GM18505 (cell line): ENCODE data around the gene ADGRF5.

Source experiments
- ATAC-seq: cut with Tn5 transposase; IDR thresholded peaks from one replicate; pipeline ENCODE4 v1.9.1; 2021; ENCODE audit not compliant: unreplicated experiment
- POLR2A ChIP-seq: IDR thresholded peaks from 4 replicates; pipeline ENCODE4 v1.6.1; 2011; ENCODE audit warnings: borderline replicate concordance; ENCODE audit not compliant: insufficient read depth, insufficient read length; ENCODE audit errors: extremely low read depth

ADGRF5 gene

DNA sequence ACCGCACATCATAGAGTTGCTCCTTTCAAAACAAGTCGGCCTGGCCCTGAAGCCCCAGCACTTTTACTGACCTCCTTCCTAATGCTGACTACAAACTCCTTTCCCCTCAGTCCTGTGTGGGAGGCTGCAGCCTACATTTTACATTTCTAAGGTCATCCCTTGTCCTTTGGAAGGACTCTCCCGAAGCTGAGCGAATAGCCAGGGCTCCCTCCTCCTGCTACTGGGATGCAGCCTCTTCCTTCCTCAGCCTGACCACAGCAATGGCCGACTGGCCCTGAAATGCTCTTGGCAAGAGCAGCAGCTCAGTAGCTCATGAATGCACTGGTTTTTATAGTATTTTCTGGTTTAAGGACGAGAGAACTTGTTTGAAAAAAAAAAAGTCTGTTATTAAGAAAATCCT is 679 bp downstream of the ADGRF5 start:
- no peak for TF ChIP-seq POLR2A
- ATAC-seq = no peak

DNA sequence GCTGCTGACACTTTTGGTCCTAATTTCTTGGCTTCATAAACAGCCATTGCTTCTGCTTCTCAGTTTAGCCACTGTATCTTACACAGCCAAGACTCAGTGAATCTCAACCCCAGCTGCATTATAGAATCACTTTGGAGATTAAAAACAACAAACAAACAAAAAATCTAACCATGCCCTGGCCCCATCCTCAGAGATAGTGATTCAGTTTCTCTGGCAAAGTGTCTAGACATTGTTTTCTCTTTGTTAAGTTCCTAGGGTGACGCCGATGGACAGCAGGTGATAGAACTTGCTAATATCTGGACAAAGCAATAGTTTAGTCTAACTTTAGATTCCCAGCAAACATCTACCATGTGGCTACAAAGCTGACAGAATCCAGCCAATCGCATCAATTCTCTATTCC is 2.9 kb downstream of the ADGRF5 start:
- TF ChIP-seq POLR2A = no peak
- ATAC-seq = no peak

DNA sequence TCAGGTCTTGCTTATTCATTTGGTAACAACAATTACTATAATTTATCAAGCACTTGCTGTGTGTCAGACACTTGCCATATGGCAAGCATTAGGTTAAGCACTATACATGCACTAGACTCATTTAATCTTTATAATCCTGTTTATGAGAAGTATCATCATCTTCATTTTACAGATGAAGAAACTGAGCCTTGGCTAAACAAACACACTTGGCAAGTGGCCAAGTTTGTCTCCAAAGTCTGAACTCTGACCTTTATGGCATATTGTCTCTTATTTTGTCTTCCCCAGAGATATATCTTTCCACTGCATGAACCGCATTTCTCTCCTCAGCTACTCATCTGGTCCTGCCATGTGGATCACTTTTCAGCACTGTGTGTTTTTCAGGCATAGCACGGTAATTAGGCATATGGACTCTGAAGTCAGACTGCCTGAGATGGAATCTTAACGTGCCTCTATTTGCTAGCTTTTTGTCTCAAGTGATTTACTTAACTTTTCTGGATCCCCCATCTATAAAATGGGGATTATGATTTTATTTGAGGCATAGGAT is 4.7 kb downstream of the ADGRF5 start:
- no peak for ATAC-seq
- no peak for TF ChIP-seq POLR2A

DNA sequence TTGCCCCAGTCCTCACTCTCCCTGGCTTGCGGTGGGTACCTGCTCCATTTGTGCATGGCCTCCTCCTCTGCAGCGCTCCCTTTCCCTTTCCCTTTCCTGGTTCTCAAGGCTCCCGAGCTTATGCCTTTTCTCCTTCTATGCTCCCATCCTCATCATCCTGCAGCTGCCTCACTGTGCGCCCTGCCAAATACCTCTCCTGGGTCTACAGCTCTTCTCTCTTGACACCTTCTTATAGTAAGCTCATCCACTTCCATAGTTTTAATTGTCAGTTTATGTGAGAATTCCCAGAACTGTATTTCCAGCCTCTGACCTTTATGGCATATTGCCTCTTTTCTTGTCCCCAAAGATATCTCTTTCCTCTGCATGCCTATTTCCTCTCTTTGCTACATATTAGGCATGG is 5.9 kb downstream of the ADGRF5 start:
- no peak for TF ChIP-seq POLR2A

DNA sequence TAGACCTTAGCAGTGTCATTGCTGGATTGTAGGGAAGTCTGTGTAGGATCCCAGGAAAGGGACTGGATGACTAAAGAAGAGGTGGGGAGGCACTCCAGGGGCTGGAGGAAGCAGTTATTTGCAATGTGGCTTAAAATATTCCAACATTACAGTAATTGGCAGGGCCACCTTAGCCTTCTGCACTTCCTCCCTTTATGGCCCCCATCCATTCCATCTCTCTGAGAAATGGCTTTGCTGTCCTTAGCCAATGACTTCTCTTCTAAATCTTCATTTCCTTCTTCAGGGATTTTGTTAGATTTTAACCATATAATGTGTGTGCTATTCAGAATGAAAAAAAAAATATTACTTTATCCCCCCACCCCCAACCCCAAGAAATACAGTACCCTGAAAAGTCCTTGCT is 6.4 kb downstream of the ADGRF5 start:
- no peak for ATAC-seq
- TF ChIP-seq POLR2A = no peak

More for the DNA sequence above, 5.9 kb downstream of the ADGRF5 start:
- ATAC-seq = no peak

DNA sequence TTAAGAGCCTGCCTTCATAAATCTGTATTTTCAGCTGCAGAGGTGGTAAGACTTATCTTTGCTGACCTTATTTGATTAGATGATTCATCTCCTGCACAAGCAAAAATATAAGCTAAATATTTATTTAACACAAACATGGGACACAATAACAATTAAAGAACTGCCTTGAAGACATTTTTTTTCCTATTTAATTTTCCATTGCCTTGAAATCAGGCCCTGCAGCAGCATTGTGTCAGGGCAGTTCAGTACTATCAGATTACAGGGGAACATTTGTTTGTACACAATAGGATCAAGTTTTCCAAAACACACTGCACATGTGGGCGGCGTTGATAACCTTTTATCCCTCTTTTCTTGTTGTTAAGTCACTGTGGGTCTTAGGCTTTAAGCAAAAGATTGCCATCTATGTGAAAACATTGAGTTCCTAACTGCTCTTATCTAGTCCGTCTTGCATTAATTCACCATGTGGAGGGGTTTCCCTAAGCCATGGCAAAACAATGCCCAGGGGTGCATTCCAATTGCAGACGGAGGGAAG is 7.4 kb downstream of the ADGRF5 start:
- ATAC-seq = no peak
- TF ChIP-seq POLR2A = no peak

DNA sequence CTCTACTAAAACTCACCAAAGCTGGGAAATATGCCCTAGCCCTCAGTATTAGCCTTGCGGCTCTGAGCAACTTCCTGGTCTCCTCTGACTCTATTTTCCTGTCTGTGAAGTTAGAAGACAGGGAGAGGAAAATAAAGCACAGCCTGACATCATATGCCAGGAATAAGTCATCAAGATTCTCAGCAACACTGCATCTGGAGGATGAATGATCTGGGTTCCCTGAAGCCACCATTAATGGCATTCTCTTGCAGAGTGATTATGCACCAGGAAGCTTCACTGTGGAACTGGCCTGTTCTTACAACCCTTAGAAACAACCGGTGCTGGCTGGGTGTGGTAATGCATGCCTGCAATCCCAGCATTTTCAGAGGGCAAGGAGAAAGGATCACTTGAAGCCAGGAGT is 12.4 kb downstream of the ADGRF5 start:
- no peak for TF ChIP-seq POLR2A
- ATAC-seq = no peak

DNA sequence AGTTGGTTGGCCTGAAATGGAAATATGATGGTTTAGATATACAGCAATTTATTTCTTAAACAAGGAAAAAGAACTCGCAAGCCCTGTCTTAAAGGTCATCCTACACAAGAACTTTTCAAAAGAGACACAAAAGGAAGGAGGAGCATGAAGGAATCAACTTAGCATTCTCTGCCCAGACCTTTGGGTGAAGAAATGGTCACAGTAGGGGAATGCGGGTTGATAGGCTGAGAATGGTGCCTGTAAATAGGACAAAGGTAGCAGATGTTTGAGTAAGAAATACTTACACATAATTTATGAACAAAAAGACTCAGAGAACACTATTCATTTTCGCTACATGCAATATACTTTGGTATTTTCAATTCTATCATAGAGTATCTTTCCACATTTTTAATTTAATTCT is 15.0 kb downstream of the ADGRF5 start:
- TF ChIP-seq POLR2A = no peak
- ATAC-seq = no peak

DNA sequence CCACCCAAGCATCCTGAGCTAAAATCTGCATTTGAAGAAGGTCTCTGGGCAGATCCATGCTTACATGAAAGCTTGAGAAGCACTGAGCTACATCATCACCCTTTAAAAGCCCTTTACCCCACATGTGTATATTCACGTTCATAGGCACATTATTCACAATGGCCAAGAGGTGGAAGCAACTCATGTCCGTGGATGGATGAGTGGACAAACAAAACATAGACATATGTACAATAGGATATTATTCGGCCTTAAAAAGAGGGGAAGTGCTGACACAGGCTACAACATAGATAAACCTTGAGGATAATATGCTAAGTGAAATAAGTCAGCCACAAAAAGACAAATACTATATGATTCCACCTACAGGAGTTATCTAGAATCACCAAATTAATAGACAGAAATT is 17.6 kb downstream of the ADGRF5 start:
- no peak for TF ChIP-seq POLR2A
- no peak for ATAC-seq

DNA sequence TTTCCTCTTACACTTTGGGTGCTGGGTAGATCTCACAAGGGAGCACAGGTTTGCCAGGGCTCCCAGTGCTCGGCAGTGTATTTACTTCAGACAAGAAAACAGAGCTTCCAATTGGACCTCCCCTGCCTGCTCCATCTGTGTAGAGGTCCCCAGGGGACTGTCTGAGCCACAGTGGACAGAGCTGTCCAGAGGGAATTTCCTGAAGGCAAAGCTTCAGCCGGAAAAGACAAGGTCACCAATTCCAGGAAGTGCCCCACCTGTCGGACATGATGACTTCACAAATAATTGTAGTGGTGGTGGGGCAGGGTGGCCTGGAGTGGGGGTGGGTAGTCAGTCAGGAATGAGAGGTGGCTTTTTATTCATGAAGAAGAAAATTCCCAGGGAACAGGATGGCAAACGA is 18.6 kb downstream of the ADGRF5 start:
- no peak for TF ChIP-seq POLR2A
- ATAC-seq = no peak

DNA sequence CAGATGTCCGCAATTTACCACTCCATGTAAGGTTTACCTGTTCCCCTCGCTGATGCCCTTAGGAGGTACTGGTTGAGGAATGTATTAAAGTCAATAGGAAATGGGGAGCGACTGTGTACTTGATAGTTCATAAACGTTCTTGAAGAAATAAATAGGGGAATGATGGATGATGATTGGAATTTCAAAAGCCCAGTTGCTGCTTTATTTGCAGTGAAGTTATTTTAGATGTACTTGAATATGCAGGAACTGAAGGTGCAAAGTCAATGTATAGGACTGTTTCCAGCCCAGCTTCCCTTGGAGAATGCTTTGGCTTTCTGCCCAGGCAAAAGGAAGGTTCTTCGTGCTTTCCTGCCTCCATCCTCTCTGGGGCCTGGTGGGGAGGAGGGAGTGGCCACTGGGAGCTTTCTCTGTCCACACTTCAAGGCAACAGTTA is 19.8 kb downstream of the ADGRF5 start:
- TF ChIP-seq POLR2A = no peak
- no peak for ATAC-seq

DNA sequence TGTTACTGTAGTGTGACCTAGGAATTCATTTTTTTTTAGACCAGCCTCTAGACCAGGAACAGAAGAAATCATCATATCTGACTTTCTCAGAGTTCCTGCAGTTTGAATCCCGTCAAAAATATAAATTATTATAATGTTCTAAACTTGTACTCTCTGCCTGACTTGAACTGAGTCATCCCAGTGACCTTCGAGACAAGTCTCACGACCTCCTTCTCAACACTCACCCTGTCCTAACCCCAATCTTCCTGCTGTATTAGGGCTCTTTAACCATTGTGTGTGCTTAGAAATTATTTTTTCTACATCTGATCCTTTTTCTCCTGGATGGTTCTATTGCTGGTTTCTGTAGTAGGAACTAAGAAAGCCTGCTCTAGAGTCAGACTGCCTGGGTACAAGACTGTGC is 21.5 kb downstream of the ADGRF5 start:
- no peak for ATAC-seq
- no peak for TF ChIP-seq POLR2A

DNA sequence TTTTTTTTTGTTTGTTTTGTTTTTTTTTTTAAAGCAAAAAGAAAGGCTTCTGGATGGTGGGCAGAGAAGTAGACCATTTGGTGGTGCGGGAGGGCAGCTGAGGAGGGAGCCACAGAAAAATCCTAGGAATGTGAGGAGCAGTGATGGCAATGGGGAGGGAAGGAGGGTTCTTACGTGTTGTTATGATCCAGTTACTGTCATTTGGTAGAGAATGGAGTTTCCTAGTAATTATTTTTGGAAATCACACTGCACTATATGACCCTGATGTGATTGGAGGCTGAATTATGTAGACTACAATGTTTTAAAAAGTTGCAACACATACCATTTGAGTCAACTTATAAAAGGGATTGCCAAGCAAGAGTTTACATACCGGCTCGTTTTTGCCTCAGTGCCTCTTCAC is 22.1 kb downstream of the ADGRF5 start:
- no peak for TF ChIP-seq POLR2A
- no peak for ATAC-seq

DNA sequence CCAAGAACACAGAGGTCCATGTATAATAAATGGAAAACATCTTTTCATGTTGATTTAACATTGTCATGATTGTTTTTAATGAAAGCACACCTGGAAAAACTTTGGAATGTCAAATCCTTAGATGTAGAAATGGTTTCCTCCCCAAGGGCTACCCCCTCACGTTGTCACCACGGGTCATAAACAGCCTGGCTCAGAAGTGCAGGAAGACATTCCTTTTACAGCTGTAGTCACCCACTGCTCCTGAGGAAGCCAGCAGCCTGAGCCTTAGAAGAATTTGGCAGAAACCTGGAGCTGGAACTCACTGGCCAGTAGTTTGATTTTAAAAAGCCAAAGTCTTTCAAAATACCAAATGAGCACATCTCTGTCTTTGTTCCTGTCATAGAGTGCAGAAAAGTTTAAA is 23.7 kb downstream of the ADGRF5 start:
- no peak for TF ChIP-seq POLR2A
- no peak for ATAC-seq

DNA sequence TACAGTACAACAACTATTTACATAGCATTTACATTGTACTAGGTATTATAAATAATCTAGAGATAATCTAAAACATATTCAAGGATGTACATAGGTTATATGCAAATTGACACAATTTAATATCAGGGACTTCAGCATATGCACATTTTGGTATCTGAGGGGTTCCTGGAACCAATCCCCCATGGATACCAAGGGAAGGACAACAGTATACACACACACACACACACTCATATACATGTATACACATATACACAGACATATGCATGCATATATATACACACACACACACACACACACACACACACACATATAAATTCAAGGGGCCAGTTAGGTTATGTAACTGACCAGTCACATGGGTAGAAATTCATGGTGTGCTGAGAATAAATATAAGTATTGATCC is 24.9 kb downstream of the ADGRF5 start:
- TF ChIP-seq POLR2A = no peak
- no peak for ATAC-seq
